LoVo (cell line): ENCODE results near the gene DLG1.
"Not testable (repeated sequence)": the region's sequence is repeated elsewhere in the genome, so short reads cannot be mapped to it uniquely, and the experiment has no call there.

Source experiments
- DNase-seq: peaks from one replicate; pipeline ENCODE4 v3.0.0-alpha.2; 2016; ENCODE audit warnings: low spot score

DLG1 gene

GRCh38 chr3:197286678-197287077 lies 11.7 kb downstream of the DLG1 start:
- DNase-seq = no peak

GRCh38 chr3:197285557-197285956 lies 12.9 kb downstream of the DLG1 start:
- no peak for DNase-seq

DNA sequence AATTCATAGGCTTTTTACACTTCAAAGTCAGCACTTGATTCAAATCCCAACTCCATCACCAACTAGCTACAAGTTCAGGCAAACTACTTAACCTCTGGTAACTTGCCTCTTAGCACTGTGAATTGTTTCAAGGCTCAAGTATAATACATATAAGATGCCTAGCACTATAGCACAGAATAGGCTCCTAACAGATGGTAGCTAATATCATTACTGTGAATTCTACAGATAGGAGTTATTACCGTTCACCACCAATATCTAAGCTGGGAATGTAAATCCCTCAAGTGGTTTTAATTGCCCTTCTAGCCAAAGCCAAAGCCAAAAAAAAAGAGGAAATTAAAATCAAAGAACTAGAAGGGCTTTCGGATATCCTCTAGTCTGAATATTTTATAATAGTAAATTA lies 15.4 kb downstream of the DLG1 start:
- DNase-seq = no peak

- DNase-seq = no peak
Measured at GRCh38 chr3:197281849-197282248, 16.6 kb downstream of the DLG1 start.

- DNase-seq = no peak
Measured at GRCh38 chr3:197280156-197280555, 18.3 kb downstream of the DLG1 start.

DNA sequence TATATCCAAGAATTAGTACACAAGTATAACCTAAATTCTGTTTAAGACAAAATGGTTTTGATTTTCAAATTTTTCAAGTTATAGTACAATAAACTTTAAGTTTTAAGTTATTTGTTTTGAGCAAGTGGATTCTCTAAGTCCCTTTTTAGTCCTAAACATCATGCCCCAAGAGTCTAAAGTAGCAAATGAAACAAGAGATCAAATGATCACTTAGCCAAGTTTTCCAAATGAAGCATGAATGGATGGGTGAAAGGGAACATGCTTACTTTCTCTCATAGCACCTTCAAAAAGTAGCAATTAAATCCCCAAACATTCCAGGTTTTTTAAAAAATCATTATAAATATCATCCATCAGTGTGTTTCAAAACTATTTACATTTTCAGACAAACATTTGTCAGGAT lies 19.5 kb downstream of the DLG1 start:
- no peak for DNase-seq

DNA sequence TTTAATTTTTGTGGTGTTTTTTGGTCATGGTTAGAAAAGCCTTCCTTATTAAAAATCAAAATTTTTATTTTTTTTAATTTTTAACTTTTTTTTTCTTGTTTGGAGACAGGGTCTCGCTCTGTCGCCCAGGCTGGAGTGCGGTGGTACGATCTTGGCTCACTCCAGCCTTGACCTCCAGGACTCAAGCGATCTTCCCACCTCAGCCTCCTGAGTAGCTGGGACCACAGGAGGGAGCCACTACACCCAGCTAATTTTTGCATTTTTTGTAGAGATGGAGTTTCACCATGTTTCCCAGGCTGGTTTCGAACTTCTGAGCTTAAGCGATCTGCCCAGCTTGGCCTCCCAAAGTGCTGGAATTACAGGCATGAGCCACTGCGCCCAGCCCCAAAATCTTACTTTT lies 21.6 kb downstream of the DLG1 start:
- not testable (repeated sequence) for DNase-seq

GRCh38 chr3:197270558-197271317 lies 27.7 kb downstream of the DLG1 start:
- DNase-seq = no peak

DNA sequence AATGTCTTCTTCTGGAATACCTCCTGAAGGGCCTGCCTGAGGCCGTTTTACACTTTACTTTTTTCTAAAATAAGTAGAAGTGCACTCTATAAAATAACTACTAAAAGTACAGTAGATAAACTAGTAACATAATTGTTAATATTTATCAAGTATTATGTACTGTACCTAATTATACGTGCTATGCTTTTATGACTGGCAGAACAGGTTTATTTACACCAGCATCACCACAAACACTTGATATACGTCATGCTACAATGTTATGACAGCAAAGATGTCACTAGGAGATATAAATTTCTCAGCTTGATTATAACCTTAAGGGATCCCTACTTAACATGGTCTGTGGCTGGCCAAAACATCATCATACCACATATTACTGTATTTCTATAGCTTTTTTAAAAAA lies 29.4 kb downstream of the DLG1 start:
- DNase-seq = no peak

DNA sequence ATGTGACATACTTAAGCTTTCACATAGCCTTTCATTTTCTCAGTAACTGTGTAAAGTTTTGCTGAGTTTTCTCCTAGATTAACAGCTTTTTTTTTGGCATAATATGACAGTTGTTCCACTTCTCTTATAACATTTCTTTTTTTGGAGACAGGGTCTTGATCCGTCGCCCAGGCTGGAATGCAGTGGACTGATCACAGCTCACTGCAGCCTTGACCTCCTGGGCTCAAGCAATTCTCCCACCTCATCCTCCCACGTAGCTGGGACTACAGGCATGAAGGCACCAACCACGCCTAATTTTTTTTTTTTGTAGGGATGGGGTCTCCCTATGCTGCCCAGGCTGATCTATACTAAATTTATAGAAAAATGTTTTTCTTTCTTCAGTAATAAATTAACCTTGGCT lies 30.1 kb downstream of the DLG1 start:
- DNase-seq = no peak

DNA sequence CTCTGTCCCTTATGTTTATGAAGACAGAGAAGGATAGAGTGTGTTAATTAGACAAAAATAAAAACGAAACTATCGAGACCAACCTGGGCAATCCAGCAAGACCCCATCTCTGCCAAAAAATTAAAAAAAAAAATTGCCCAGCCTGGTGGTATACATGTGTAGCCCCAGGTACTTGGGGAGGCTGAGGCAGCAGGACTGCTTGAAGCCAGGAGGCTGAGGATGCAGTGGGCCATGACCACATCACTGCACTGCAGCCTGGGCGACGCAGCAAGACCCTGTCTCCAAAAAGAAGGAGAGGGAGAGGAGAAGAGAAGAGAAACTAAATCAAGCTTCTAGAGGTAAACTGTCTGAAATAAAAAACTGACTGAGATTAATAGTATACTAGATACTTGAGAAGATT lies 32.1 kb downstream of the DLG1 start:
- no peak for DNase-seq

DNA sequence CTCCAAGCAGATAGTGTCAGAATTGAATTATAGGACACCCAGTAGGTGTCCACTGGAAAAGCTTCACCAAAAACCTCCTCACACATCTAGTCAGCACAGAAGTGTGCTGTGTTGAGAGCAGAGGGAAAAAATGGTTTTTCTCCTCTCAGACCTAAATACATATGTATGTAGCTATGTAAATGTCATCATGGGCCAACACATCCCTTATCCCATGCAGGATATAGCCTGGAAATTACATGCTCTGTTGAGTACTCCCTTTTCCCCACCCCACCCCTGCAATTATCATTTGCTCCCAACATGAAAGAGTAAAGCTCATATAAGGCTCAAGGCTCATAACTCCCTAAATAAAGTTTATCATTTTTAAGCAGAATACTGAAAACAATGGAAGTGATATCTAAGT lies 35.7 kb downstream of the DLG1 start:
- no peak for DNase-seq

GRCh38 chr3:197261164-197261509 lies 37.3 kb downstream of the DLG1 start:
- DNase-seq = no peak

- no peak for DNase-seq
Measured at GRCh38 chr3:197260491-197261163, 37.8 kb downstream of the DLG1 start.

- no peak for DNase-seq
Measured at GRCh38 chr3:197259096-197259495, 39.3 kb downstream of the DLG1 start.

DNA sequence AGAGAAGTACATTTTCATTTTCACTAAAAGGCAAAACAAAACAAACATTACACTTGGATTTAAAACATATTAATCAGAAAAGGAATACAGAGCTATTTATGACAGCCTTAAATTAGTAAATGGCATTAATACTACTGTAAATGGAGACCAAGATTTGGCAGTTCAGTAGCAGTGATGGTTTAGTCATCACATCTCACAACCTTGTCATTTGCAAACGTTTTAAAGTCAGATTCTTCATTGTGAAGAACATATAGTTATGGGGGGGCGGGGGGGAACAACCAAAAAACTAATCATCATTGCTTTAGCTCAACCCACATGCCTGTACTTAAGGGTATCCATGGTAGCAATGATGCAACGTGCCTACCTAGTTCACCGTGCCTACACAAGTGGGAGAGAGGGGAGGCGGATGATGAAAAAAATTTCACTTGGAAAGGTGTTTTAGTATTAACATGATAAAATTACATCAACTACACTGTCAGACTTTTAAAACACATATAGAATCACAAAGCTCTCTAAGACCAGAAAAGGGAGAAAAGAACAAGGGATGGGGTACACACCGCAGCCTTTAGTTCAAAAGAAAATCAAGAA lies 40.1 kb downstream of the DLG1 start:
- DNase-seq = no peak

DNA sequence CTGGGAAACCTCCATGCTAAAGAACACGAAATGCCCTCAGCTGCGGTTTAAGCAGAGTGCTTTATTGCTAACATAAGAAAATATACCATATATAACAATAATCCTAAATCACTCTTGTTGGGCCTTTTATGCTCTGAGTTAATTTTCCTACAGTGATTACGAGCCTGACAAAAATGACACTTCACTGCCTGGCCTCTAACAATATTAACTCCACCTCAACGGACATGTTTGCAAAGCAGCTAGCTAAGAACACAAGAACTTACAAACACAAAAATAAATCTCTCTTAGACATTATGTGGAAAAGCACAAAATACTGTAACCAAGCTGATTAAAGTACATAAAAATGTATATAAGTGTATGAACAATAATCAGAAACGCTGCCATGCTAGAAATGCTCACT lies 40.7 kb downstream of the DLG1 start:
- DNase-seq = no peak

DNA sequence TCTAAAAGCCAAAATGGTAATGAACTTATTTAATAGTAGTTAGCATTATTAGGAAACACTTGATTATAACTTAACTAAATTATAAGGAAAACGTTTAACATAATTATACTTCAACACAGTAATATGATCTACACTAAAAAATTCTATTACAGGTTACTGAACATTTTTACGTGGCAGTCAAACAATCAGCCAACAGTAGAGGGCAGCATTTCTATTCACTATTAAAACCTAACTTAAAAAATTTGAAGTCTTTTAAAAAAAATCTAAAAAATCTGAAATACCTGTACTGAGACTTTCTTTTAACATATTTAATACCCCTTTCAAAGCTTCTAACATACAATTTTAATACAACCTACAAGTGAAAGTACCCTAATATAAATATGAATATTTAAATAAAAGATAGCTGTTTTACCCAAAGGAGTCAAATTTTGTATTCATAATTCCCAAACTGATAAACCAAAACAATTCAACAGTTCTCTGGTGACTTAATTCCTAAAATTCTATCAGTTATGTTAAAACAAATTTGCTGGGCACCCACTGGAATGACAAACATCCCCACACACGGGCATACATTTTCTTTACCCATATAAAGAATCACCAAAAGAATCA lies 41.5 kb downstream of the DLG1 start:
- peak; percentile 53 for DNase-seq

- DNase-seq = no peak
Measured at GRCh38 chr3:197256104-197256503, 42.3 kb downstream of the DLG1 start.

DNA sequence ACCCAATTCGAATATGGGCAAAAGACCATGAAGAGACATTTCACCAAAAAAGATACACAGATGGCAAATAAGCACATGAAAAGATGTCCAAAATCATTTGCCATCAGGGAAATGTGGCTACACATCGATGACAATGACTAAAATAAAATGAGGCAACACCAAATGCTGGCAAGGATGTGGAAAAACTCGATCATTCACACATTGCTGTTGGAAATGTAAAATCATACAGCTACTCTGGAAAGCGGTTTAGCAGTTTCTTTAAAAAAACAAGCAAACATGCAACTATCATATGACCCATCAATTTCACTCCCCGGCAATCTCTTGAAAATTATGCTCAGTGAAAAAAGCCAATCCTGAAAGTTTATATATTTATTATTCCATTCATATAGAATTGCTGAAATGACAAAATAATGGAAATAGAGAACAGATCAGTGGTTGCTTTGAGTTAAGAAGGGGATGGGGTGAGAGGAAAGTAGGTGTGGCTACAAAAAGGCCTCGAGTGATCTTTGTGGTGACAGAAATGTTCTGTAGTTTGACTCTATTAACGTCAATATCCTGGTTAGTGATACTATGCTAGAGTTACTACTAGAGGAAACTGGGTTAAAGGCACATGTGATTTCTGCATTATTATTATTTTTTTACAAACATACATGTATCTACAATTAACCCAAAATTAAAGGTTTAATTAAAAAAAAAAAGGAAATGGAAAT lies 45.0 kb downstream of the DLG1 start:
- no peak for DNase-seq

DNA sequence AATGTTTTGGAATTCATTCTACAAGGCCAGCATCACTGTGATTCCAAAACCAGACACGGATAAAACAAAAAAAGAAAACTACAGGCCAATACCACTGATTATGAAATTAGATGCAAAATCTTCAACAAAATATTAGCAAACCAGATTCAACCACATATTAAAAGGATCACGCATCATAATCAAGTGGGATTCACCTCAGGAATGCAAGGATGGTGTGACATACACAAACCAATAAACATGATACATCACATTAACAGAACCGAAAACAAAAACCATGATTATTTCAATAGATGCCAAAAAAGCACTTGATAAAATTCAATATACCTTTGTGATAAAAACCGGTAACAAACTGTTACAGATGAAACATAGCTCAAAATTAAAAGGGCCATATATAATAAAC lies 48.9 kb downstream of the DLG1 start:
- DNase-seq = no peak

DNA sequence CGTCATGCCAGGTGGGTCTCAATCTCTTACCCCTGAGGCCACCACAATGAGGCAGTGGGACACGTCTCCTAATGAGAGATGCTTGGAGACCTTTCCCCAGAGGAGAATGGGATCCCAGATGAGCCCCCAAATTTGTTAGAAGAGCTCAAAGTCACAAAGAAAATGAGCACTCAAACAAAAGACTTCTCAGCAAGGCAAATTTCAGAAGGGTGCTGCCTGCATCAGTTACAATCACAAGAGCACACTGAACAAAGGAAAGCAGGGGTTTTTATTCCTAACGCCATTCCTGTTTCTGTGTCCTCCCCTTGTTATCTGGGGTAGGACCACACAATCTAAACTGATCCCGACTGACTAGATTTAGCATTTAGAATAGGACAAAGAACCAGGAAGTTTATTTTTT lies 50.1 kb downstream of the DLG1 start:
- no peak for DNase-seq

- DNase-seq = no peak
Measured at GRCh38 chr3:197244751-197245150, 53.7 kb downstream of the DLG1 start.
